GM19397 (cell line): ENCODE data around the gene ARHGEF10L.

Experiments
- ATAC-seq: cut with Tn5 transposase; IDR thresholded peaks from one replicate; pipeline ENCODE4 v1.9.1; 2021; ENCODE audit warnings: mild to moderate bottlenecking, moderate library complexity; ENCODE audit not compliant: unreplicated experiment

Gene ARHGEF10L

DNA sequence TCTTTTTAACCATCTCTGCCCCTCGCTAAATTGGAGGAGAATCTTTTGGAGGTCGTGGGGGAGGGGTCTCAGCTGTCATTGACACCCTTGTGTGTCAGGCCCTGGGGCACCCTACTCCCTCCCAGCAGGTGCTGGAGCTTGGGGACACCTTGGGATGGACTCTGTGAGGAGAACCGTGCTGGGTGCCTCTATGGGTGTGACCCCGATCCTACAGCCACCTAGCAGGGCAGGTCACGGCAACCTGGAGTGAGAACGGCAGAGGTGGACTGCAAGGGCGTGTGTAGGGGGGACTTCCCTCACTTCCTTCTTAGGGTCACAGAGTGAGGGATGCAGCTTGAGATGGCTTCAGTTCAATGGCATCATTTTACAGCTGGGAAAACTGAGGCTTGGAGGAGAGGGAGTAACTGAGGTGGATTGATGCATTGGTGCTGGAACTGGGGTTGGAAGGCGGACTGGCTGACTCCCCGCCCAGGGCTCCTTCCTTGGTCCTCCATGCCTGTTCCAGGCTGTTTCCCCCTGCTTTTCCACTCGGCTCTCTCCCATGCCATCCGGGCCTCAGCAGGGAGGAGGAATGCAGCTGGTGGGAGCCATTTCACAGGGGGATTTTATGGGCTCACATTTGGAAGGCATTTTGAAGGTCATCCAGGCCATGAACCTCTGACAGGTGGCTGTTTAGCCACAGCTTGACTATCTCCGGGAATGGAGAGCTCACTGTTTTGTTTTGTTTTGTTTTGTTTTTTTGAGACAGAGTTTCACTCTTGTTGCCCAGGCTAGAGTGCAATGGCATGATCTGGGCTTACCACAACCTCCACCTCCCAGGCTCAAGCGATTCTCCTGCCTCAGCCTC lies 18.8 kb upstream of the ARHGEF10L start:
- ATAC-seq, result no peak

DNA sequence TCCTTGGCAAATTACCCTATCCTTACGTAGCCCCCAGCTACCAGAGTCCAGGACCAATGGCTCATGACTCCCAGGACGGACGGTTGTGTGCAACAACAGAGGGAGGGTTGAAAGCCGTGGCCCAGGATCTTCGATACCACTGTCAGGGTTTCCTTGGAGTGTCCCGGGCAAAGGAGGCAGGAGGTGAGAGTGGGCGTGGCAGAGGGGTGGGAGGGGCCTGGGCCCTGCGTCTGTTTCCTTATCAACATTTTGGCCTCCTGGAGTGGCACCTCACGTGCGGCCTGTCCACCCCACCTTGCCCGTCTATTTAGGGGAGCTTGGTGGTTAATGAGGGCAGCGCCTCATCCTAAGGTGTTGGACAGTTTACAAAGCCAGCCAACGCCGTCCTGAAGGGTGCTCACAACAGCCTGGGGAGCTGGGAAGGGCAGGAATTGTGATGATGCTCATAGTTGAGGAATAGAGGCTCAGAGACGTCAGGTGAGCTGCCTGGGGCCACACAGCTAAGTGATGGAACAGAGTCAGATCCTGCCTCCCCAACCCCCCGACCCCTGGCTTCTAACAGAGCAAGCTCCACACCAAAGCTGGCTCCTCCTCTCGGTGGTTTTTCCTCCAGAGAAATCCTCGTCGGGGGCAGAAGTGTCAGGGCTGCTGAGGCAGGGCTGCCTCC lies 17.4 kb upstream of the ARHGEF10L start:
- ATAC-seq, result no peak

DNA sequence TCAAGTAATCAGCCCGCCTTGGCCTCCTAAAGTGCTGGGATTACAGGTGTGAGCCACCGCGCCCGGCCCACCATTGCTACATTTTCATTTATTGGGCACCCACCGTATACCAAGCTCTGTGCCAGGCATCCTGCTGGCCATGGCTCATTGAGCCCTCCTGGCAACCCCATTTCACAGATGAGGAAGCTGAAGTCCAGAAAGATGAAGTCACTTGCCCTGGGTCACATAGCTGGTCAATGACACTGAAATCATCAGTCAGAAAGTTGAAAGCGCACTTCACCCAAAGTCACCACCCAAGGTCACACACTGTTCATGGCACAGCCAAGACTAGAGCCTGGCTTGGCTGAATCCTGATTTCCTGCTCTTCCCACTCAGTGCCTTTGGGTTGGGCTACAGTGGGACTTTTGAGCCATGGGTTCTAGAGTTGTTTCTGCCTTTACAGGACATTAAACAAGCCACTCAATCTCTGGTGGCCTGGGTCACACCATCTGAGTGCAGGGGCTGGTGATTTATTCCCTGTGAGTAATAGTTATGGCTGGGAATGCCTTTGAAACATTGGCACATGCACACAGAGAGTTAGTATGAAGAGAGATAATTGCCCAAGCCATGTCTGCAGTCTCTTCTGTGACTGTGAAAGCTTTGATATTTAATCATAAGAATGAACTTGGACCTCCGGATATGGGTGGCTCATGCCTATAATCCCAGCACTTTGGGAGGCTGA lies 16.0 kb upstream of the ARHGEF10L start:
- ATAC-seq, result no peak

DNA sequence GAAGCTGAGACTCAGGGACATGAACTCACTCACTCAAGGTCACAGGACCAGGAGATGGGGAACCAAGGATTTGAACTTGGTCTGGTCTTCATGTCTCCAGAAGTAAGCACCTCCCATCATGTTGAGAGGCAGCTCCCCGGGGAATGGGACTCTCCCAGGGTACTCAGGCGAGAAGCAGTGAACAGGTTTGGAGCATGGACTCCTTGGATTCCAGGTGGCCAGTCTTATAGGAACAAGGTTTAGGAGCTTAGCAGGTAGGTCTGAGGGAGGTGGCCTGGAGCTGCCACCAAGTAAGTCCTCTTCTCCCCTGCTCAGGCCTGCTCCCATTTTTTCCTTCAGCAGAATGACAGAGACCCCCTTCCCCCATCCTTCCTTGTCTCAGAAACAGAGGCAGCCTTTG lies 14.9 kb upstream of the ARHGEF10L start:
- ATAC-seq, result no peak

DNA sequence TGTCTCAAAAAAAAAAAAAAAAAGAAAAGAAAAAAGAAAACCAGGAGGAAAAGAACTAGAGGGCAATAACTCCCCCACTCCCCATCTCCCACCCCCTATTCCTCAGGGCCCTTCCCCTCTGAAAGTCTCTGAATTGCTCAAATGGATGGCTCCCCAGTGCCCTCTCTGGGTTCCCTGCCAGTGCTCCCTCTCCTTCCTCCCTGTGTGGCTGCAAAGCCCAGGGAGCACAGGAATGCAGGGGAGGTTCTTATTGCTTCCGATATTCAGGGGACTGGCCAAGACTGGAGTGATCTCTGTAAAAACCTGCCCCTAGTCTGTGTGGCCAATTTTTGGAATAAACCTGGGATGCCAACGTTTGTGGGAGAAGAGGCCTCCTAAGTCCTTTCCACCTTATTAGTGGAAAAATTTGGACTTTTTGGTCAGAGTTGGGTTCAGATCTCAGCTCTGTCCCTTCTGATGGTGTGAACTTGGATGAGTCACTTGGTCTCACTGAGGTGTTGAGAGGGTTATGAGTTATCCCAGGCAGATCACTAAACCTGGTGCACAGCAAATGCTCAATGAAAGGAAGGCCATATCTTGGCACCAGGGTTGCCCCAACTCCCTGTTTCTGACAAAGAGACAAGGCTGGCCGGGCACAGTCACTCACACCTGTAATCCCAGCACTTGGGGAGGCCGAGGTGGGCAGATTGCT lies 13.4 kb upstream of the ARHGEF10L start:
- no peak for ATAC-seq

DNA sequence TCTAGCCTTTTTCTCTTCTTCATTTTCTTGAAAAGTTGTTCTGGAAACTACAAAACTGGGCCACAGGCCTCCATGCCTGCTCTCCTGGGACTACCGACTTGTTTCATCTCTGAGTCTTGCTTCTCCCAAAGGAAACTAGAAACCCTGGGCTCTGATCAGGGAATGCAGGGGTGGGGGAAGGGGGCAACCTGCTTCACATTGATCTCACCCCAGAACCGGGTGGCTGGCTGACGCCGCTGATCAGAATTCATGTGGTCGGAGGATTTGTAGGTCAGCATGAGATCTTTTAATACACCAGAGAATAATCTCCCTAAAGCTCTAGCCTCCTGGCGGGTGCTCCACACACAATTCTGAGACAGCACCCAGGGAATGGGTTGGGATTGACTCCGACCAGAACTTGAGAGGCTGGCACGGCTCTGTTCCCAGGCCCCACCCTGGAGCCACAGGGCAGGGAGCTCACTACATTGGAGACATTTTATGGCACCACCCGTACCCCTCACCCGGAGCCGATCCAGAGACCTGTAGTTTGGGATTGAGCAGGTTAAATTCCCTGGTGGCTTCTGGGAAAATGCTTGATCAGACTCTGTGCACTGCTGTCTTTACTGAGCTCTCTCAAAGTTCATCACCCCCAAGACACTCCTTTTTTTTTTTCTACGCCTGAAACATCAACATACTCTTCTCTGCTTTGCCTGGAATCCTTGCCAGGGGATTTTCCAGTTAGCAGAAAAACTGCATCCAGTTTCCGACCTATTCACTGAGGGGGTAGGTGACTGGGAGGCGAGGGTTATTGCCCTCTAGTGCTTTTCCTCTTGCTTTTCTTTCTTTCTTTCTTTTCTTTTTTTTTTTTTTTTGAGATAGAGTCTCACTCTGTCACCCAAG lies 12.2 kb upstream of the ARHGEF10L start:
- ATAC-seq, result no peak

DNA sequence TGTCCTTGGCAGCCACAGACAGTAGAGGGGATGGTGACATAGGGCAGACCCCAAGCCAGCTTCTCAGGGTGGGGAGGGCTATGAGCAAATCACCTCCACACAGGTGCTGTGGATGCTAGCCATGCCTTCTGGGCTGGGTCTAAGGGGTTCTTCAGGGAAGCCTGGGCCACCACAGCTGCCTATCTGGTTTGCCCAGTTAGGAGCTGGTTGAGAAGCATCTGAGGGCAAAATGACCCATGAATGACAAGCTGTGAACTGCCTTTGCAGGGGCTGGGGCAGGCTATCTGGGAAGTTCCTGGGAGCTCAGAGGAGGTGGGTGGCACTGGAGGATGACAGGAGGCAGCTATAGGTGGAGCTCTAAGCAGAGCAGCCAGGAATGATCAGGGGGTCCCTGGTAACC lies 10.1 kb upstream of the ARHGEF10L start:
- ATAC-seq, result no peak

DNA sequence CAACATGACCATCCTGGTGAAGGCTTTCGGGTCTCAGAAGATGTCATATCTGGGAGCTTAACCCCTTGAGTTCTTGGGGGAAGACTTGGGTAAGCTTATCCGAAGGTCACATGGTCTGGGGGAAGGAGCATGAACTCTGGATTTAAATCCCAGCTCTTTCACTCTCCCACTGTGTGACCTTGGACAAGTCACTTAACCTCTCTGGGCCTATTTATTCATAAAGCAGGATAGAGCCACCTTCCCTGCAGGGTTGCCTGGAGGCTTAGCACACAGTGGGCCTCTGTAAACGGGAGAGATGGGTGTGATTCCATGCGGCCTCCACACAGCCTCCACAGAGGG lies 8.2 kb upstream of the ARHGEF10L start:
- no peak for ATAC-seq

DNA sequence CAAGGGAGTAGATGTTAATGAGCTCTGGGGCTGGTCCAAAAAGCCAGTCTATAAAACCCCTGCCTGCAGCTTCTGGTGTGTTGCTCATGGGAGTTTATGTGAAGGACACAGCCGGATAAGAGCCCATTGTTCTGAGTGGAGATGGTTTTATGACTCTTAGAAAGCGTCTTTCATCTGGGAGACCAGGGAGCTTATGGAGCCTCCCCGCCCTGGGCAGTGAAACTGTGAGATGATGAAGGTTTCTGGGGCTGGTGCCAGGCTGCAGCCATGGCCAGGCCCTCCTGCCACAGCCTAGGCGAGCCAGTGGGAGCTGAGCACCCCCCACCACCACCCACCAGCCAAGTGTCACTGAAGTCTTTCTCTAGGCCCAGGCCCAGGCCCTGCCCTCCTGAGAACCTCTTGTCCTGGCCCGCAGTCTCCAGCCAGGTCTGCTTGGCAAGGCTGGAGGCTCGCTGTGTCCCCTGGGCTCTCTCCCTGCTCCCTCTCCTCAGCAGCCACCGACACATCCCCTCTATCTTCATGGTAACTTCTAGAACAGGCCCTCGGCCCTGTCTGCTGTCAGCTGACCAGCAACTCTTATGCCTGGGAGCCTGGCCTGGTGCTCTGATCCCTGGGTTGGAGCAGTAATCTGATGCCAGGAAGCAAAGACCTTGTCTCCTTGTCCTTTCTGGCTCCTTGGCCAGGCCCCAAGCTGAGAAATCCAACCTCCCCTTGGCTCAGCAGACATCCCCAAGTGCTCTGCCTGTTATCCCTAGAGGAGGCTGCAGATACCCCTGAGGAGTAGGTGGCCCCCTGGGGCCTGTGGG lies 7.6 kb upstream of the ARHGEF10L start:
- no peak for ATAC-seq

DNA sequence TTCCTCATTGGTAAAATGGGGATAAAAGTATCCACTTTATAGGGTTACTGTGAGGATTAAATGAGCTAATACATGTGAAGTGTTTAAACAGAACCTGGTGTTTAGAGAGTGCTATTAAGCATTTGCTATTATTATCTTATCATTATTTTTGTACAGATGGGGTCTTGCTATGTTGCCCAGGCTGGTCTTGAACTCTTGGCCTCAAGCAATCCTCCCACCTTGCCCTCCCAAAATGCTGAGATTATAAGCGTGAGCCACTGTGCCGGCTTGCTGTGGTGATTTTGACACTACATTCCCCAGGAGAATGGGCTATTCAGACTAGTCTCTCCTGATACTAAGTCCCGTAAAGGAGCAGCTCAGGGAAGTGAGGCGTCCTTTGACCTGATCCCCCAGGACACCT lies 6.3 kb upstream of the ARHGEF10L start:
- ATAC-seq, result no peak

DNA sequence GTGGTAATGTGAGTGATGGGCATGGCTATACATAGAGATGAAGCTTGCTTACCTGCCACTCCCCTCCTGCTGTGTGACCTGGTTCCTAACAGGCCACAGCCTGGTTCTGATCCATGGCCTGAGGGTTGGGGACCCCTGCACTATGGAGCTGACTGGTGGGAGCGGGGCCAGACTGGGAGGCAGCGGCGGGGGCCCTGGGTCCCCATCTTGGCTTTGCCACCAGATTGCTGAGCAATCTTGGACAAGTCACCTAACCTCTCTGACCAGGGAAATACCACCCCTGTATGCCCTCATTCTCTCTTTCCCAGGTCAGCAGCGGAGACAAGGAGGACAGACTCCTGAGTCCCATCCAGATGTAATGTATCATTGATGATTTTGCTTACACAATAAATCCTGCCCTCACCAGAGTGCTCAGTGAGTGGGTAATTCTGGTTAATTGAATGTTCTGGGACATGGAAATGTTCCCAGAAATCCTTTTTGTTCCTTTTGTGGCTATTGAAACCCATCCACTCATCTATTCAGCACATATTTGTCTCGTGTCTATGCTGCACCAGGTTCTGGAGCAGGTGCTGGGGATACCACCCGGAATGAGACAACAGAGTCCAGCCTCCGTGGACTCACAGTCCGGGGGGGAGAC lies 4.1 kb upstream of the ARHGEF10L start:
- no peak for ATAC-seq

DNA sequence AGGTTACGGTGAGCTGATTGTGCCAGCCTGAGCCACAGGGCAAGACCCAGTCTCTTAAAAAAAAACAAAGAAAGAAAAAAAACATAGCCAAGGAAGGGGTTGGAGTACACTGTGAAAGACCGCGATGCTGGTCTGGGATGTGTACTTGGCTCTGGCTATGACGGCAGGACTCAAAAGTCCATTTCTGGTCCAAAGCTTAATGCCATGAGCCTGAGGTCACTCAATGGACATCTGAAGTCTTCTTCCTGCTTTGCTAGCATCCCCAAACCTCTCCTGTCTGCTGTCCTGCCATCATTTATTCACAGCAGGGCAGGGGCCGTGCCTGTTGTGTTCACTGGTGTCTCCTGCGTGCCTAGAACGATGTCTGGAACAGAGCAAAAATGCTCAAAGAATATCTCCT lies 1.5 kb upstream of the ARHGEF10L start:
- no peak for ATAC-seq

DNA sequence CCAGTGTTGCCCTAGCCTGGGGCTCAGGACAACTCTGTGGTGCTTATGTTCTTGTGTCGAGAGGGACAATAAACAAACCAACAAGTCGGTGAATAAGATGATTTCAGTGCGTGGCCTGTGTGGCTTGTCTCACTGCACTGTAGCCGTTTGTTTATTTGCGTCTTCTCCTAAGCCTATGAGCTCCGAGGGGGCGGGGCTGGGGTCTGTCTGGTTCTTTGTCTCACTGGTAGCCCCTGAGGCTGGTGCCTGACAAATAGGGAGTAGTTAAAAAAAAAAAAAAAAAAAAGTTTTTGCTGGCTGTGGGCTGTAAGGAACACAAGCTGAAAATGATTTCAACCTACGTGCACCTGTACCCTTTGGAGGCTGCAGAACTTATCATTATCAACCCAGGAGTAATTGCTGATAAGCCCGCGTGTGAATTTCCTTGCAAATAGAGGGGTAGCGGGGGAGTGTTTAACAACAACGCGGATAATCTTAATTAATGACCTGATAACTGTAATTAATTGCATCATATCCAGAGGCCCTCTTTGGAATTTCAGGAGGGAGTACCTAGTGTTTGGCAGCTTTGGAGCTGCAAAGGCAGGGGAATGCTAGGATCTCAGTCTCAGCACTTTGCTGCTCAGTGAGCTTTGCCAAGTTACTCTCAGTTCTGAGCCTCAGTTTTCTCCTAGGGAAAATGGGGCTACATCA lies 925 bp upstream of the ARHGEF10L start:
- no peak for ATAC-seq

DNA sequence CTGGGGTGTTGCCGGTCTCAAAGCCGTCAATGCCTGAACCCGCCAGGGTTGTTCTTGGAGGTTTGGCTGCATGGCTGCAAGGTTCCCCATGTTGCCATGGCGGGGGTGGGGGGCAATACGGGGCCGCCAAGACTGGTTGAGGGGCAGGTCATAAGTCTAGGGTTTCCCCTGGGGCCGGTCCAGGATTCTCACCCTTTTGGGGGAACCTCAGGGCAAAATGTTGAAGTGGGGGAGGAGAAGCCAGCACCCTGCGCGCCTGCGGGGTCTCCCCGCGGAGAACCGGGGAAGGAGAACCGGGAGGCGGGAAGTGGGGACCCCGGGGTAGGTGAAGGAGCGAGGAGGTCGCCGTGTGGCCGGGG lies 401 bp upstream of the ARHGEF10L start:
- no peak for ATAC-seq

DNA sequence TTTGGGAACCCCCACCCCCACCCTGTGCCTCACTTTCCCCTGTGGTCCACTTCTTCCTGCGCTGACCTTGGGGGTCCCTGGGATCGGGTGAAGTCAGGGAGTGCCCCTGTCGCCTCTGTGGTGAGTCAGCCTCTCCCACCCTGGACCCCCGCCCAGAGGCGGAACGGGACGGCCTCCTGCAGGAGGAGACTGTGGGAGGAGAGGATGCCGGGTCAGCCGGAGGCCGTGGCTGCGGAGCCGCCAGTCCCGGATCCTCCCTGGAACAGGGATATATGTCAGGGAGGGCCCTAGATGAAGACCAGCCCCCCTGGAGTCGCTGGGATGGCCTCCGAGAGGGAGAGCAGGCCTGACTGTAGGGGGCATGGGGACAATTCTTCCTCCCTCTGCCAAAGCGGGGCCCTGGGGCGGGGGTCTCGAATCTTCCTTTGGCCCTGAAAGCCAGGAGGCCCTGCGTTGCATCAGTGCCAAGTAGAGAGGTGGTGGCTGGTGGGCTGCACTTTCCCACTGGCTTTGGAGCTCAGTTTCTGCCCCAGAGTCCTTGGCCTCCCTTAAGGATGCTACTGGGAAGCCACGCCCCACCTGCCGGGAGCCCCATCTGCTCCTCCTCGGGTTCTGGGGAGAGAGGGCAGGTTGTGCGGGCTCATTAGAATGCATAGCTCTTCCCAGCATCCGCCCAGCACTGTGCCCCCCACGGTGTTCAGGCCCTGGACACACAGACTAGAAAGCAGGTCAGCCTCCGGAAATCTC lies 930 bp downstream of the ARHGEF10L start:
- no peak for ATAC-seq

DNA sequence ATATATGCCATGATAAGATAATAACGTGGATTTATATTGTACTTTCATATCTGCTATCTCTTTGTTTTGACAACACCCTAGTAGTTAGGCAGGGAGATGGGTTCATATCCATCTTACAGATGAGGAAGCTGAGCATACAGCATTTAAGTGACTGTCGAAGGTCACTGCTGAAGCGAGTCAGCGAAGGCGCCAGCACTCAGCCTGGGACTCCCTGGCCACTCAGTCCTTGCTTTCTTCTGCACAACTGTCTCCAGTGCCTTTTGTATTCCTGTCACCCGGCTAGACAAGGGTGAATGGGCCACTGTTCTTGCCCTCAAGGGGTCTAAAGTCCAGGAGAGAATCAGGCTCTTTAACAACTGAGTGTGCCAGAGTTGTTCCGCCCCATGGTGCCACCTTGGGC lies 3.1 kb downstream of the ARHGEF10L start:
- no peak for ATAC-seq

DNA sequence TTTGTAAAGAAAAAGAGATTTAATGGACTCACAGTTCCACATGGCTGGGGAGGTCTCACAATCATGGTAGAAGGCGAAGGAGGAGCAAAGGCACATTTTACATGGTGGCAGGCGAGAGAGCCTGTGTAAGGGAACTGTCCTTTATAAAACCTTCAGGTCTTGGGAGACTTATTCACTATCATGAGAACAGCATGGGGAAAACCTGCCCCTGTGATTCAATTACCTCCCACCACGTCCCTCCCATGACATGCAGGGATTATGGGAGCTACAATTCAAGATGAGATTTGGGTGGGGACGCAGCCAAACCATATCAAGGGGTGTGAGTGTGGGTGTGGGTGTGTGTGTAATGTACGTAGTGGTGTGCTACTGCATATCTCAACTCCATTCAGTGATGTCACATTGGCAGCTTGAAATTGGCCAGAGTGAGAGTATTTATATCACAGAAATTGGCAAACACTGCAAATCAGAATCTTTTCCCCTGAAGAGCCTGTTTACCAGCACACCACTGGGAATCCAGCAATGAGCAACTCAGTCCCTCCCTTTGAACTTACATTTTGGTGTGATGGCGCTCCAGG lies 5.4 kb downstream of the ARHGEF10L start:
- no peak for ATAC-seq

DNA sequence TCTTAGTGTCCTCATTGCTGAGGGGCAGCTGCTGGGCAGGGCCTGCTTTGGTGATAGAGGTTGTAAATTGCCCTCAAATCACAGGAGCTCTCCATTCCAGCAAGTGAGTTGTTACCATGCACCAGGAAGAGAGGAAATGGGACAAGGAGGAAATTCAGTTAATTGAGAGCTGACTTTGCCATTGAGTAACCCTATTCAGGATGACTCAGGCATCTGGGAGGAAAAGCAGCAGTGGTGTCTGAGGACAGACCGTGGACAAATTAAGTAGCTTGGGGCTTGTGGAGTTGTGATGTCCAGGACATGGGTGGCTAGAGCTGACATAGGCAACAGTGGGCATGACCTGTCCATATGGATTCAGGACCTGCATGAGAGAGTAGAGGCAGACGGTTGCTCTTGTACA lies 5.9 kb downstream of the ARHGEF10L start:
- no peak for ATAC-seq
